ENCODE data around the gene ZNRF3. TPM values are rescaled to one million over a fixed set of nuclear protein-coding genes. Genes with fewer than 3 reads are reported as not detected.
"Not testable (repeated sequence)": the region's sequence is repeated elsewhere in the genome, so short reads cannot be mapped to it uniquely, and the experiment has no call there.

Gene ZNRF3
- polyA plus RNA-seq, 1 donor (not counting 4 experiments of a cell fraction or from before 2014, with no cell fraction given) = 2.6 TPM

- Histone ChIP-seq H3K4me2 (ENCODE audit: control insufficient read depth, extremely low read depth, insufficient read depth, low read depth, low read length) (no peak overlapping the region), H3K27me3 (ENCODE audit: control insufficient read depth, extremely low read depth, insufficient read depth, low read length) (no peaks in the 10 kb centered on the region)
- FAIRE-seq = no peak
These were observed 18.3 kb upstream of the ZNRF3 start for GRCh38 chr22:28864878-28865596.

GRCh38 chr22:28867191-28867590, 16.2 kb upstream of the ZNRF3 start:
- dilution Hi-C loops (cut with MboI; ENCODE audit: extremely low pct_ligation_motif_present, low sequenced_read_pairs) = no loop called here
- no peak for DNase-seq (ENCODE audit: low read depth, low spot score)
- peaks cover 4% of the 10 kb centered on the region for H3K4me1 ChIP-seq (ENCODE audit: control insufficient read depth, extremely low read depth, insufficient read depth, low read length)
- H3K4me2 ChIP-seq (ENCODE audit: control insufficient read depth, extremely low read depth, insufficient read depth, low read depth, low read length) = no peak overlapping the region
- no peak for TF ChIP-seq EZH2 (IDR thresholded peaks at IDR 0.05; ENCODE audit: low read length)
- no peak for TF ChIP-seq CTCF (optimal IDR thresholded peaks at IDR 0.05 in 1 of 3, IDR thresholded peaks at IDR 0.05 in 1 of 3, conservative IDR thresholded peaks at IDR 0.05 in 1 of 3; ENCODE audit: extremely low read depth in 1 of 3, insufficient read depth in 2 of 3, low read length in 3 of 3)
- H2AFZ ChIP-seq (ENCODE audit: control insufficient read depth, low read length) = no peak overlapping the region
- H3K4me3 ChIP-seq (ENCODE audit: control insufficient read depth in 2 of 3, extremely low read depth in 1 of 3, insufficient read depth in 2 of 3, low read depth in 1 of 3, low read length in 3 of 3) = no peak overlapping the region
- H3K27me3 ChIP-seq (ENCODE audit: control insufficient read depth, extremely low read depth, insufficient read depth, low read length) = no peaks in the 10 kb centered on the region
- no peaks in the 10 kb centered on the region for H3K79me2 ChIP-seq (ENCODE audit: control insufficient read depth, insufficient read depth, low read length)
- no peaks in the 10 kb centered on the region for H3K9me1 ChIP-seq (ENCODE audit: control insufficient read depth, extremely low read depth, insufficient read depth, low read length)
- H3K9ac ChIP-seq (ENCODE audit: control insufficient read depth, extremely low read depth, insufficient read depth, low read length) = no peak overlapping the region
- H3K27ac ChIP-seq (ENCODE audit: control insufficient read depth, insufficient read depth, low read length) = no peak overlapping the region
- no peak for FAIRE-seq
- no peaks in the 10 kb centered on the region for H4K20me1 ChIP-seq (ENCODE audit: control insufficient read depth, extremely low read depth, insufficient read depth, low read length)
- H3K36me3 ChIP-seq (ENCODE audit: control insufficient read depth in 2 of 2, extremely low read depth in 1 of 2, insufficient read depth in 2 of 2, low read length in 2 of 2) = no peaks in the 10 kb centered on the region
- H3K9me3 ChIP-seq (ENCODE audit: control insufficient read depth, low read depth, low read length) = no peaks in the 10 kb centered on the region

More at GRCh38 chr22:28864878-28865596, 18.3 kb upstream of the ZNRF3 start:
- dilution Hi-C loops (cut with MboI; ENCODE audit: extremely low pct_ligation_motif_present, low sequenced_read_pairs) = no loop called here
- no peak overlapping the region for H3K27ac ChIP-seq (ENCODE audit: control insufficient read depth, insufficient read depth, low read length)
- H3K9me3 ChIP-seq (ENCODE audit: control insufficient read depth, low read depth, low read length) = no peaks in the 10 kb centered on the region
- H4K20me1 ChIP-seq (ENCODE audit: control insufficient read depth, extremely low read depth, insufficient read depth, low read length) = no peaks in the 10 kb centered on the region
- H3K9ac ChIP-seq (ENCODE audit: control insufficient read depth, extremely low read depth, insufficient read depth, low read length) = no peak overlapping the region
- no peaks in the 10 kb centered on the region for H3K36me3 ChIP-seq (ENCODE audit: control insufficient read depth in 2 of 2, extremely low read depth in 1 of 2, insufficient read depth in 2 of 2, low read length in 2 of 2)
- H3K79me2 ChIP-seq (ENCODE audit: control insufficient read depth, insufficient read depth, low read length) = no peaks in the 10 kb centered on the region
- no peak for DNase-seq (ENCODE audit: low read depth, low spot score)
- H3K4me3 ChIP-seq (ENCODE audit: control insufficient read depth in 2 of 3, extremely low read depth in 1 of 3, insufficient read depth in 2 of 3, low read depth in 1 of 3, low read length in 3 of 3) = no peak overlapping the region
- TF ChIP-seq EZH2 (IDR thresholded peaks at IDR 0.05; ENCODE audit: low read length) = no peak
- no peak for TF ChIP-seq CTCF (optimal IDR thresholded peaks at IDR 0.05 in 1 of 3, IDR thresholded peaks at IDR 0.05 in 1 of 3, conservative IDR thresholded peaks at IDR 0.05 in 1 of 3; ENCODE audit: extremely low read depth in 1 of 3, insufficient read depth in 2 of 3, low read length in 3 of 3)
- no peaks in the 10 kb centered on the region for H3K9me1 ChIP-seq (ENCODE audit: control insufficient read depth, extremely low read depth, insufficient read depth, low read length)
- peaks cover 4% of the 10 kb centered on the region for H3K4me1 ChIP-seq (ENCODE audit: control insufficient read depth, extremely low read depth, insufficient read depth, low read length)
- no peak overlapping the region for H2AFZ ChIP-seq (ENCODE audit: control insufficient read depth, low read length)

- H3K9ac ChIP-seq (ENCODE audit: control insufficient read depth, extremely low read depth, insufficient read depth, low read length); H3K4me1 ChIP-seq (ENCODE audit: control insufficient read depth, extremely low read depth, insufficient read depth, low read length); H3K4me2 ChIP-seq (ENCODE audit: control insufficient read depth, extremely low read depth, insufficient read depth, low read depth, low read length); H4K20me1 ChIP-seq (ENCODE audit: control insufficient read depth, extremely low read depth, insufficient read depth, low read length); DNase-seq (ENCODE audit: low read depth, low spot score); H2AFZ ChIP-seq (ENCODE audit: control insufficient read depth, low read length); H3K9me3 ChIP-seq (ENCODE audit: control insufficient read depth, low read depth, low read length); H3K9me1 ChIP-seq (ENCODE audit: control insufficient read depth, extremely low read depth, insufficient read depth, low read length); H3K36me3 ChIP-seq (ENCODE audit: control insufficient read depth in 2 of 2, extremely low read depth in 1 of 2, insufficient read depth in 2 of 2, low read length in 2 of 2); FAIRE-seq; H3K79me2 ChIP-seq (ENCODE audit: control insufficient read depth, insufficient read depth, low read length); H3K27me3 ChIP-seq (ENCODE audit: control insufficient read depth, extremely low read depth, insufficient read depth, low read length); dilution Hi-C loops (cut with MboI; ENCODE audit: extremely low pct_ligation_motif_present, low sequenced_read_pairs); H3K4me3 ChIP-seq (ENCODE audit: control insufficient read depth in 2 of 3, extremely low read depth in 1 of 3, insufficient read depth in 2 of 3, low read depth in 1 of 3, low read length in 3 of 3); H3K27ac ChIP-seq (ENCODE audit: control insufficient read depth, insufficient read depth, low read length): not testable (repeated sequence)
These were observed 15.0 kb upstream of the ZNRF3 start for GRCh38 chr22:28868389-28868788.
